Kidney (tissue), 14 donors: Measurements from ENCODE around the gene PPP1R12B. TPM values are rescaled to one million over a fixed set of nuclear protein-coding genes. Genes with fewer than 3 reads are reported as not detected.

Source experiments
- DNase-seq, 5 donors: peaks; one replicate each; pipeline ENCODE4 v3.0.0-alpha.2; 2013 to 2020
- FAIRE-seq: peaks from 2 replicates; lab custom pipeline; 2012; peaks lifted over from hg19 to GRCh38; lab: Jason Lieb, UNC
- H3K27ac ChIP-seq, 2 donors: one replicate each; pipeline ENCODE4 v1.7.0; 2013; ENCODE audit warnings: low read depth in 2 of 2, low read length in 2 of 2, inconsistent platforms in 1 of 2
- H3K27me3 ChIP-seq: one replicate; pipeline ENCODE4 v1.7.1; 2013; ENCODE audit warnings: low read length, inconsistent platforms; ENCODE audit not compliant: control insufficient read depth, insufficient read depth
- H3K36me3 ChIP-seq, 3 donors: one replicate each; pipeline versions ENCODE4 v1.7.0 to v1.7.1; 2013; ENCODE audit warnings: low read length in 3 of 3, control low read depth in 1 of 3, inconsistent platforms in 1 of 3; ENCODE audit not compliant: insufficient read depth in 3 of 3, control insufficient read depth in 2 of 3
- H3K4me1 ChIP-seq, 3 donors: one replicate each; pipeline versions ENCODE4 v1.7.0 to v1.7.1; 2013; ENCODE audit warnings: low read length in 3 of 3, inconsistent platforms in 1 of 3, low read depth in 1 of 3; ENCODE audit not compliant: control insufficient read depth in 2 of 3, insufficient read depth in 2 of 3
- H3K4me3 ChIP-seq, 3 donors: one replicate each; pipeline versions ENCODE4 v1.7.0 to v1.8.1; 2013; ENCODE audit warnings: low read length in 3 of 3, control low read depth in 1 of 3, inconsistent platforms in 1 of 3
- H3K9ac ChIP-seq, 3 donors: one replicate each; pipeline versions ENCODE4 v1.7.0 to v1.7.1; 2013; ENCODE audit warnings: low read length in 3 of 3, control low read depth in 1 of 3, inconsistent platforms in 1 of 3
- H3K9me3 ChIP-seq, 3 donors: one replicate each; pipeline versions ENCODE4 v1.7.0 to v1.7.1; 2013; ENCODE audit warnings: low read length in 3 of 3, control low read depth in 1 of 3, inconsistent platforms in 1 of 3; ENCODE audit not compliant: control insufficient read depth in 2 of 3, insufficient read depth in 1 of 3
- CTCF ChIP-seq: IDR thresholded peaks from 3 replicates; pipeline ENCODE4 v1.5.1; 2012; ENCODE audit warnings: mild to moderate bottlenecking, moderate library complexity, borderline replicate concordance; ENCODE audit not compliant: insufficient read depth; ENCODE audit errors: extremely low read depth
- intact Hi-C: fragments of 100-400 bp; cut with DNase I; formaldehyde crosslinking; loops from one replicate; pipeline ENCODE4 v1.11.1; 2022
- polyA plus RNA-seq: library from polyadenylated mRNA; stranded (reverse); fragments of 350-450 nt; fragmentation: Illumina TruSeq; extraction: RNeasy Lipid Tissue Mini Kit (QIAGEN cat#74804); gene quantifications from one replicate; pipeline ENCODE4 v1.2.3, GENCODE V29; 2014; ENCODE audit warnings: low read depth, low replicate concordance; ENCODE audit not compliant: insufficient read depth
- total RNA-seq: library from RNA; stranded (reverse); fragmentation: NEBNext Ultra II Directional; extraction: Animal tissue kit (Norgen Biotek cat#: 25700); gene quantifications from one replicate; pipeline ENCODE4 v1.2.1, GENCODE V29; 2021
- donor health status: control.
- donor health status: control.
- donor health status: control.
- donor health status: control.
- donor health status: control.
- donor health status: DM: yes; HTN: yes; CAD: no.
- donor health status: Normal renal cell carcinoma (clear cell type).

Gene PPP1R12B
- total and polyA plus RNA-seq, 2 donors from 2014 or later, result 5.7 to 40.0 TPM

DNA sequence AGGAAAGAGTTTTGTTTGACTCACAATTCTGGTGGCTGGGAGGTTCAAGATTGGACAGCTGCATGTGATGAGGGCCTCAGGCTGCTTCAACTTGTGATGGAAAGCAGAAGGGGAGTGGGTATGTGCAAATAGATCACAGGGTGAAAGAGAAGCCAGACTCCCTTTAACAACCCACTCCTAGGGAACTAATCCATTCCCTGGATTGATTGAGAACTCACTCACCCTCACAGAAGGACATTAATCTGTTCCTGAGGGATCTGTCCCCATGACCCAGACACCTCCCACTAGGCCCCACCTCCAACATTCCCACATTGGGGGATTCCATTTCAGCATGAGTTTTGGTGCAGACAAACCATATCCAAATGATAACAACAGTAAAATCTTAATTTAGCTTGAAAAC lies 32.3 kb upstream of the PPP1R12B start:
- Histone ChIP-seq H3K27ac (no peak overlapping the region), H3K9me3 (no peaks in the 10 kb centered on the region), H3K9ac (no peak overlapping the region), H3K36me3 (no peaks in the 10 kb centered on the region), H3K4me3 (no peak overlapping the region), H3K27me3 (no peaks in the 10 kb centered on the region), H3K4me1 (no peaks in the 10 kb centered on the region)
- FAIRE-seq (no peak), DNase-seq (no peak)
- intact Hi-C loops, result loop anchor here (5.0 kb wide), 1 partner anchor 114 kb away; no protein-coding TSS in a partner anchor
- TF ChIP-seq CTCF, result no peak

- H3K36me3 ChIP-seq, result no peaks in the 10 kb centered on the region
- no peak overlapping the region for H3K9ac ChIP-seq
- no peaks in the 10 kb centered on the region for H3K4me1 ChIP-seq
- no peak overlapping the region for H3K4me3 ChIP-seq
- FAIRE-seq, result no peak
- H3K27ac ChIP-seq, result no peak overlapping the region
- intact Hi-C loops, result loop anchor here (5.0 kb wide), 1 partner anchor 116 kb away; no protein-coding TSS in a partner anchor
- no peaks in the 10 kb centered on the region for H3K27me3 ChIP-seq
- no peak for DNase-seq
- no peaks in the 10 kb centered on the region for H3K9me3 ChIP-seq
- TF ChIP-seq CTCF, result no peak
These were observed 30.3 kb upstream of the PPP1R12B start for GRCh38 chr1:202317941-202318925.

GRCh38 chr1:202319381-202320080 lies 29.0 kb upstream of the PPP1R12B start:
- Histone ChIP-seq H3K9me3 (no peaks in the 10 kb centered on the region), H3K36me3 (no peaks in the 10 kb centered on the region), H3K4me3 (no peak overlapping the region), H3K27me3 (no peaks in the 10 kb centered on the region), H3K4me1 (no peaks in the 10 kb centered on the region), H3K27ac (no peak overlapping the region), H3K9ac (no peak overlapping the region)
- no peak for DNase-seq
- intact Hi-C loops, result loop anchor here (5.0 kb wide), 1 partner anchor 117 kb away; no protein-coding TSS in a partner anchor
- no peak for TF ChIP-seq CTCF
- FAIRE-seq, result no peak
